Endothelial cell of umbilical vein (primary cell): ENCODE data around the gene SLC6A7. TPM values are rescaled to one million over a fixed set of nuclear protein-coding genes. Genes with fewer than 3 reads are reported as not detected.

ENCODE experiments used
- BruUV-seq: library from RNA; stranded (reverse); fragments of 400-500 nt; replicated peaks from 2 replicates; lab custom pipeline; 2021; lab: Mats Ljungman, UMichigan
- CTCF ChIA-PET: fragments of 300-600, 350-600 bp; sonication (Branson Sonifier 250); formaldehyde crosslinking; loops from one replicate; lab custom pipeline; 2021; ENCODE audit warnings: antibody characterized with exemption, inconsistent platforms; lab: Charles Lee
- POLR2A ChIA-PET: fragments of 300-600, 350-600 bp; sonication (Branson Sonifier 250); formaldehyde crosslinking; loops from one replicate; lab custom pipeline; 2021; ENCODE audit warnings: antibody characterized with exemption, inconsistent platforms; lab: Charles Lee
- DNase-seq: peaks from one replicate; pipeline ENCODE4 v3.0.0-alpha.2; 2011; ENCODE audit warnings: low read depth, low spot score
- FAIRE-seq: peaks from 2 replicates; lab custom pipeline; 2011; peaks lifted over from hg19 to GRCh38; lab: Jason Lieb, UNC
- H2AFZ ChIP-seq: 2 replicates; pipeline ENCODE4 v1.6.0; 2012; ENCODE audit warnings: low read depth, low read length, control low read depth, inconsistent platforms
- H3K27ac ChIP-seq: 2 replicates; pipeline ENCODE4 v1.5.1; 2011; ENCODE audit warnings: low read depth, mild to moderate bottlenecking, control low read depth, low read length, moderate library complexity; ENCODE audit not compliant: insufficient read depth
- H3K27me3 ChIP-seq, 2 experiments: 2 replicates each; pipeline versions ENCODE4 v1.6.0 to v1.6.1; 2011; ENCODE audit warnings: low read length in 2 of 2, mixed read lengths in 1 of 2; ENCODE audit not compliant: control insufficient read depth in 2 of 2, insufficient read depth in 2 of 2
- H3K36me3 ChIP-seq, 2 experiments: 2 replicates in 1 of 2; 3 replicates in 1 of 2; pipeline ENCODE4 v1.5.1; 2011; ENCODE audit warnings: low read length in 2 of 2, mild to moderate bottlenecking in 1 of 2, moderate library complexity in 1 of 2; ENCODE audit not compliant: control insufficient read depth in 2 of 2, insufficient read depth in 2 of 2; ENCODE audit errors: extremely low read depth in 1 of 2
- H3K4me1 ChIP-seq: 3 replicates; pipeline ENCODE4 v1.5.1; 2011; ENCODE audit warnings: mild to moderate bottlenecking, low read length; ENCODE audit not compliant: control insufficient read depth, insufficient read depth; ENCODE audit errors: extremely low read depth
- H3K4me2 ChIP-seq: 2 replicates; pipeline ENCODE4 v1.6.1; 2011; ENCODE audit warnings: low read length, control low read depth, mixed read lengths; ENCODE audit not compliant: insufficient read depth
- H3K4me3 ChIP-seq, 3 experiments: fragments of 200-600 bp in 1 of 3; sonication (generic), shearing (Covaris generic) in 1 of 3; replicated peaks in 1 of 3; 2 replicates each; pipeline ENCODE4 v1.5.1; 2011 to 2016; ENCODE audit warnings: control low read depth in 3 of 3, low read length in 3 of 3, mild to moderate bottlenecking in 2 of 3, inconsistent platforms in 1 of 3, low read depth in 1 of 3, moderate library complexity in 1 of 3; ENCODE audit not compliant: insufficient read depth in 1 of 3
- H3K79me2 ChIP-seq: 2 replicates; pipeline ENCODE4 v1.6.0; 2012; ENCODE audit warnings: low read length, inconsistent platforms; ENCODE audit not compliant: control insufficient read depth, insufficient read depth
- H3K9ac ChIP-seq: replicated peaks from 2 replicates; pipeline ENCODE3; 2011; ENCODE audit warnings: low read length, control low read depth; ENCODE audit not compliant: insufficient read depth; ENCODE audit errors: extremely low read depth
- H3K9me1 ChIP-seq: replicated peaks from 3 replicates; pipeline ENCODE4 v1.6.0; 2011; ENCODE audit warnings: mild to moderate bottlenecking, low read length; ENCODE audit not compliant: control insufficient read depth, insufficient read depth; ENCODE audit errors: extremely low read depth
- H3K9me3 ChIP-seq: replicated peaks from 2 replicates; pipeline ENCODE4 v1.5.1; 2012; ENCODE audit warnings: low read length, inconsistent platforms; ENCODE audit not compliant: control insufficient read depth, insufficient read depth
- H4K20me1 ChIP-seq: replicated peaks from 2 replicates; pipeline ENCODE3; 2011; ENCODE audit warnings: mild to moderate bottlenecking, low read length; ENCODE audit not compliant: control insufficient read depth, insufficient read depth; ENCODE audit errors: extremely low read depth
- CTCF ChIP-seq, 2 donors: IDR thresholded peaks; 1 replicate in 1 of 2; 2 replicates in 1 of 2; pipeline ENCODE4 v1.5.1; 2011; ENCODE audit warnings: low read length in 2 of 2, mild to moderate bottlenecking in 2 of 2, moderate library complexity in 2 of 2, control low read depth in 1 of 2, inconsistent platforms in 1 of 2, low read depth in 1 of 2; ENCODE audit not compliant: insufficient read depth in 1 of 2; ENCODE audit errors: extremely low read depth in 1 of 2
- EZH2 ChIP-seq: IDR thresholded peaks from 2 replicates; pipeline ENCODE4 v1.6.1; 2012; ENCODE audit warnings: borderline replicate concordance, low read depth, mild to moderate bottlenecking, moderate library complexity, low read length, inconsistent platforms; ENCODE audit not compliant: severe bottlenecking
- FOS ChIP-seq: IDR thresholded peaks from 2 replicates; pipeline ENCODE4 v1.6.1; 2011; ENCODE audit warnings: mild to moderate bottlenecking, low read length, moderate library complexity, borderline replicate concordance; ENCODE audit not compliant: insufficient read depth
- GATA2 ChIP-seq: IDR thresholded peaks from 2 replicates; pipeline ENCODE4 v1.7.0; 2011; ENCODE audit warnings: low read depth, mild to moderate bottlenecking, moderate library complexity, mixed read lengths, low read length; ENCODE audit not compliant: insufficient read length, insufficient read depth
- JUN ChIP-seq: IDR thresholded peaks from 2 replicates; pipeline ENCODE4 v1.6.1; 2011; ENCODE audit warnings: borderline replicate concordance, low read depth; ENCODE audit not compliant: insufficient read length, insufficient read depth
- MAX ChIP-seq: IDR thresholded peaks from 2 replicates; pipeline ENCODE4 v1.6.1; 2011; ENCODE audit not compliant: insufficient read depth, insufficient read length
- MYC ChIP-seq: IDR thresholded peaks from one replicate; pipeline ENCODE4 v1.6.1; 2011; ENCODE audit warnings: mild to moderate bottlenecking, low read depth, low read length
- POLR2A ChIP-seq: IDR thresholded peaks from 2 replicates; pipeline ENCODE4 v1.6.1; 2012; ENCODE audit warnings: low read depth, mild to moderate bottlenecking, control low read depth, low read length
- POLR2AphosphoS5 ChIP-seq: IDR thresholded peaks from 2 replicates; pipeline ENCODE4 v1.6.1; 2012; ENCODE audit warnings: low read depth, mild to moderate bottlenecking, control low read depth, low read length, moderate library complexity; ENCODE audit not compliant: insufficient read depth
- dilution Hi-C: fragments of 300-500 bp; cut with MboI; formaldehyde crosslinking; loops from one replicate; pipeline ENCODE4 v1.15.0; 2019; ENCODE audit warnings: low sequenced_read_pairs; ENCODE audit not compliant: extremely low pct_ligation_motif_present
- intact Hi-C: fragments of 100-400 bp; cut with micrococcal nuclease; formaldehyde crosslinking; loops from one replicate; pipeline ENCODE4 v1.10.0; 2022
- polyA plus RNA-seq, 4 experiments: library from polyadenylated mRNA; depleted of rRNA in 3 of 4; stranded (reverse) in 3 of 4; unstranded in 1 of 4; fragments of >200 nt; gene quantifications; 2 replicates each; pipeline versions ENCODE4 v1.2.1 to v1.2.3, GENCODE V29; 2011 to 2012; ENCODE audit warnings: missing spikeins in 1 of 4
- total RNA-seq: library from RNA; stranded (reverse); gene quantifications from 2 replicates; pipeline ENCODE4 v1.2.3, GENCODE V29; 2021

Gene SLC6A7
- total and polyA plus RNA-seq, 2 donors (not counting 3 experiments of a cell fraction or from before 2014, with no cell fraction given) = not detected

- FAIRE-seq (peak; percentile 44), DNase-seq (peak; percentile 41)
- POLR2A ChIA-PET = no interaction called here
- no TSS peak for BruUV-seq
- no peaks in the 10 kb centered on the region for H3K9me3 ChIP-seq
- no peak overlapping the region for H3K4me2 ChIP-seq
- H3K9ac ChIP-seq = no peak overlapping the region
- H3K4me1 ChIP-seq = no peaks in the 10 kb centered on the region
- CTCF ChIA-PET = interaction anchor here (1.0 to 2.5 kb wide), 3 partner anchors 10 to 56 kb away, joined by 3 to 7 read pairs (median 3); no protein-coding TSS in a partner anchor
- H3K4me3 ChIP-seq = no peak overlapping the region
- H3K27me3 ChIP-seq = no peaks in the 10 kb centered on the region
- intact Hi-C loops (no loop called here), dilution Hi-C loops (no loop called here)
- H3K36me3 ChIP-seq = no peaks in the 10 kb centered on the region
- H2AFZ ChIP-seq = no peak overlapping the region
- TF ChIP-seq JUN = no peak
- no peak for TF ChIP-seq GATA2
- no peak for TF ChIP-seq POLR2AphosphoS5
- TF ChIP-seq CTCF (IDR thresholded peaks at IDR 0.05; ENCODE audit: extremely low read depth in 1 of 2, insufficient read depth in 1 of 2, low read depth in 1 of 2, low read length in 2 of 2) = no peak
- no peak for TF ChIP-seq POLR2A
- TF ChIP-seq EZH2 = no peak
- no peak for TF ChIP-seq FOS
- TF ChIP-seq MAX = no peak
- TF ChIP-seq MYC = no peak
- no peak overlapping the region for H3K27ac ChIP-seq
- H4K20me1 ChIP-seq = no peaks in the 10 kb centered on the region
- H3K9me1 ChIP-seq = no peaks in the 10 kb centered on the region
- H3K79me2 ChIP-seq = no peaks in the 10 kb centered on the region
Observed at GRCh38 chr5:150255659-150256409, 66.0 kb downstream of the SLC6A7 start.
